ENCODE data around the gene IL6ST.

- no peak for TF ChIP-seq CTCF (conservative IDR thresholded peaks at IDR 0.05; ENCODE audit: low read length)
- no peak for TF ChIP-seq EZH2phosphoT487 (IDR thresholded peaks at IDR 0.05; ENCODE audit: borderline replicate concordance)
Measured at GRCh38 chr5:55914971-55915370, 79.8 kb downstream of the IL6ST start.

Data from Loucy (cell line).